Measurements from ENCODE around the gene THSD4. TPM values are rescaled to one million over a fixed set of nuclear protein-coding genes. Genes with fewer than 3 reads are reported as not detected.

THSD4 gene
- total RNA-seq, 1 experiment from 2014 or later = 29.0 TPM

- Histone ChIP-seq H3K9me3 (ENCODE audit: low read length) (0 out of 2 replicates have a peak, but pooled peaks cover 6% of the 10 kb centered on the region), H3K9me2 (replicated peaks; ENCODE audit: low read length) (no peaks in the 10 kb centered on the region), H2AFZ (ENCODE audit: low read length) (no peak overlapping the region), H3K36me3 (ENCODE audit: low read depth, low read length) (peaks cover 4% of the 10 kb centered on the region; the same call in 1 of the 2 replicates), H3K79me2 (ENCODE audit: low read length) (0 out of 2 replicates have a peak, but pooled peaks cover 3% of the 10 kb centered on the region), H4K20me1 (ENCODE audit: low read length) (no peaks in the 10 kb centered on the region), H3K27me3 (ENCODE audit: low read length) (no peaks in the 10 kb centered on the region), H3K9ac (ENCODE audit: low read length) (no peak overlapping the region), H3K27ac (ENCODE audit: low read length) (no peak overlapping the region), H3K4me1 (ENCODE audit: insufficient read depth, low read length) (no peaks in the 10 kb centered on the region), H3K4me3 (ENCODE audit: low read length) (no peak overlapping the region), H3F3A (ENCODE audit: low read length, unreplicated experiment) (no peaks in the 10 kb centered on the region), H3K4me2 (ENCODE audit: low read length) (no peak overlapping the region)
- DNase-seq (no peak), ATAC-seq (no peak)
- CTCF ChIA-PET = no interaction called here
- no TSS peak for BruUV-seq (replicated peaks)
- intact Hi-C loops (cut with micrococcal nuclease) = no loop called here
- TF ChIP-seq CTCF (conservative IDR thresholded peaks at IDR 0.05; ENCODE audit: low read depth, low read length) = no peak
- no peak for TF ChIP-seq EZH2phosphoT487 (IDR thresholded peaks at IDR 0.05; ENCODE audit: borderline replicate concordance, low read length)
- no peak for TF ChIP-seq EZH2 (IDR thresholded peaks at IDR 0.05; ENCODE audit: low read length, unreplicated experiment)
- POLR2A ChIA-PET (ENCODE audit: unreplicated experiment) = no interaction called here
These were observed 466.2 kb downstream of the THSD4 start for GRCh38 chr15:71581398-71581930.

GRCh38 chr15:71585159-71585558 is 469.9 kb downstream of the THSD4 start:
- no peak overlapping the region for H2AFZ ChIP-seq (ENCODE audit: low read length)
- H3F3A ChIP-seq (ENCODE audit: low read length, unreplicated experiment) = no peaks in the 10 kb centered on the region
- intact Hi-C loops (cut with micrococcal nuclease) = no loop called here
- DNase-seq = no peak
- no TSS peak for BruUV-seq (replicated peaks)
- H3K4me3 ChIP-seq (ENCODE audit: low read length) = no peak overlapping the region
- H3K9me2 ChIP-seq (replicated peaks; ENCODE audit: low read length) = no peaks in the 10 kb centered on the region
- H3K27me3 ChIP-seq (ENCODE audit: low read length) = no peaks in the 10 kb centered on the region
- no peak for ATAC-seq
- no peak overlapping the region for H3K9ac ChIP-seq (ENCODE audit: low read length)
- H3K79me2 ChIP-seq (ENCODE audit: low read length) = 0 out of 2 replicates have a peak, but pooled peaks cover 8% of the 10 kb centered on the region
- TF ChIP-seq EZH2phosphoT487 (IDR thresholded peaks at IDR 0.05; ENCODE audit: borderline replicate concordance, low read length) (no peak), CTCF (conservative IDR thresholded peaks at IDR 0.05; ENCODE audit: low read depth, low read length) (no peak), EZH2 (IDR thresholded peaks at IDR 0.05; ENCODE audit: low read length, unreplicated experiment) (no peak)
- ChIA-PET CTCF (no interaction called here), POLR2A (ENCODE audit: unreplicated experiment) (no interaction called here)
- 0 out of 2 replicates have a peak, but pooled peaks cover 6% of the 10 kb centered on the region for H3K9me3 ChIP-seq (ENCODE audit: low read length)
- H3K36me3 ChIP-seq (ENCODE audit: low read depth, low read length) = peaks cover 4% of the 10 kb centered on the region; the same call in 1 of the 2 replicates
- peaks cover 8% of the 10 kb centered on the region for H3K4me1 ChIP-seq (ENCODE audit: insufficient read depth, low read length)
- no peak overlapping the region for H3K27ac ChIP-seq (ENCODE audit: low read length)
- H4K20me1 ChIP-seq (ENCODE audit: low read length) = peaks cover 5% of the 10 kb centered on the region; the same call in 1 of the 2 replicates
- H3K4me2 ChIP-seq (ENCODE audit: low read length) = no peak overlapping the region

- POLR2A ChIA-PET (ENCODE audit: unreplicated experiment) = no interaction called here
- H3K79me2 ChIP-seq (ENCODE audit: low read length) = 0 out of 2 replicates have a peak, but pooled peaks cover 8% of the 10 kb centered on the region
- ATAC-seq = no peak
- H3K36me3 ChIP-seq (ENCODE audit: low read depth, low read length) = peaks cover 4% of the 10 kb centered on the region; the same call in 1 of the 2 replicates
- TF ChIP-seq CTCF (conservative IDR thresholded peaks at IDR 0.05; ENCODE audit: low read depth, low read length) = no peak
- no peak for TF ChIP-seq EZH2 (IDR thresholded peaks at IDR 0.05; ENCODE audit: low read length, unreplicated experiment)
- no peak for TF ChIP-seq EZH2phosphoT487 (IDR thresholded peaks at IDR 0.05; ENCODE audit: borderline replicate concordance, low read length)
- H3F3A ChIP-seq (ENCODE audit: low read length, unreplicated experiment) = no peaks in the 10 kb centered on the region
- no peak overlapping the region for H3K27ac ChIP-seq (ENCODE audit: low read length)
- H3K9me2 ChIP-seq (replicated peaks; ENCODE audit: low read length) = no peaks in the 10 kb centered on the region
- H3K4me2 ChIP-seq (ENCODE audit: low read length) = no peak overlapping the region
- H3K9ac ChIP-seq (ENCODE audit: low read length) = no peak overlapping the region
- intact Hi-C loops (cut with micrococcal nuclease) = no loop called here
- H3K4me3 ChIP-seq (ENCODE audit: low read length) = no peak overlapping the region
- H3K4me1 ChIP-seq (ENCODE audit: insufficient read depth, low read length) = peaks cover 8% of the 10 kb centered on the region
- CTCF ChIA-PET = no interaction called here
- 0 out of 2 replicates have a peak, but pooled peaks cover 6% of the 10 kb centered on the region for H3K9me3 ChIP-seq (ENCODE audit: low read length)
- no peak for DNase-seq
- H3K27me3 ChIP-seq (ENCODE audit: low read length) = no peaks in the 10 kb centered on the region
- H2AFZ ChIP-seq (ENCODE audit: low read length) = no peak overlapping the region
- BruUV-seq (replicated peaks) = no TSS peak
- peaks cover 5% of the 10 kb centered on the region; the same call in 1 of the 2 replicates for H4K20me1 ChIP-seq (ENCODE audit: low read length)
These were observed 471.2 kb downstream of the THSD4 start for GRCh38 chr15:71586463-71586862.
